GM19397 (cell line): ENCODE data around the gene RIC1.
"Not testable (repeated sequence)": the region's sequence is repeated elsewhere in the genome, so short reads cannot be mapped to it uniquely, and the experiment has no call there.

Experiments used
- ATAC-seq: cut with Tn5 transposase; IDR thresholded peaks from one replicate; pipeline ENCODE4 v1.9.1; 2021; ENCODE audit warnings: mild to moderate bottlenecking, moderate library complexity; ENCODE audit not compliant: unreplicated experiment

RIC1 gene

DNA sequence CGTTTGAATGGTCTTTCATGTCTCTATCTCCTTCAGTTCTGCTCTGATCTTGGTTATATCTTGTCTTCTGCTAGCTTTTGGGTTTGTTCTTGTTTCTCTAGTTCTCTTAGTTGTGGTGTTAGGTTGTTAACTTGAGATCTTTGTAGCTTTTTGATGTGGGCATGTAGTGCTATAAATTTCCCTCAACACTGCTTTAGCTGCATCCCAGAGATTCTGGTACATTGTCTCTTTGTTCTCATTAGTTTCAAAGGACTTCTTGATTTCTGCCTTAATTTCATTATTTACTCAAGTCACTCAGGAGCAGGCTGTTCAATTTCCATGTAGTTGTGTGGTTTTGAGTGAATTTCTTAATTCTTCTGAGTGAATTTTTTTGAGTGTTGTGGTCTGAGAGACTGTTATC lies 33.9 kb downstream of the RIC1 start:
- ATAC-seq = not testable (repeated sequence)

DNA sequence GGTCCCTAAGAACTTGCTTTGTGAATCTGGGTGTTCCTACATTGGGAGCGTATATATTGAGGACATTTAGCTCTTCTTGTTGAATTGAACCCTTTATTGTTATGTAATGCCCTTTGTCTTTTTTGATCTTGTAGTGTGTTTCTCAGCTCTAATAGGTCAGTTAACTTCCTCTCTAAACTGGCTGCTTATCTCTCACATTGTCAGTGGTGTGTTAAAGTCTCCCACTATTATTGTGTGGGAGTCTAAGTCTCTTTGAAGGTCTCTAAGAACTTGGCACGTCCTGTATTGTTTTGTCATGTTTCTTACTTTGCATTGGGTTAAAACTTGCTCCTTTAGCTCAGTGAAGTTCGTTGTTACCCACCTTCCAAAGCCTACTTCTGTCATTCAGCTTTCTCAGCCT lies 36.2 kb downstream of the RIC1 start:
- no peak for ATAC-seq

- ATAC-seq = no peak
These were observed 38.5 kb downstream of the RIC1 start for GRCh38 chr9:5667391-5667790.

- no peak for ATAC-seq
These were observed 41.2 kb downstream of the RIC1 start for GRCh38 chr9:5670079-5670478.

DNA sequence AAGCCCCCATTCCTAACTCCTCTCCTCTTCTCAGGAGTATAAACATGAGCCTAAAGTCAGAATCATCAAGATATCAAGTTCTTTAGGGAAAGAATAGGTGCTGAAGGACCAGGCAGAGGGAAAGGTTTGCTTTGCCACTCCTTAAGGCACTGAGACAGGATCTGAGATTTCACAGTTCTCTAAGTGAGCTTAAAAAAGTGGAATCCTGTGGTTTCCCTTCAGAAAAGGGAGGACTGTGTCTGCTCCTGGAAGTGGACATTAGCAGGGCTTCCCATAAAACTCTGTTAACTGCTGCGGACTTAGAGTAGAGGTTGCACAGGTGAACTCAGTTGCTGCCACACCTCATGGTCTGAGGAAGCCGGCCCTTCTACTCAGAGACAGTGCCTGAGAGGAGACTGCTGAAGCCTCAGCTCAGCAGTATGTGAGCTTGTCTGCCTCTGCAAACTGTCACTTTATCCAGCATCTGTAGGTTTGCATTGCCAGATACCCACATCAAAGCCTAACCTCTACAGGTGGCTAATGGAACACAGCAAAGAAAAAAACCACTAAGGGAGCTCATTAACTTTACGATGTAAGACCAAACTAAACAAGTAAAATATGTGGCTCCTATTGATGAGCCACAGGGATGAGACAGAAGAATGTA lies 42.9 kb downstream of the RIC1 start:
- no peak for ATAC-seq

DNA sequence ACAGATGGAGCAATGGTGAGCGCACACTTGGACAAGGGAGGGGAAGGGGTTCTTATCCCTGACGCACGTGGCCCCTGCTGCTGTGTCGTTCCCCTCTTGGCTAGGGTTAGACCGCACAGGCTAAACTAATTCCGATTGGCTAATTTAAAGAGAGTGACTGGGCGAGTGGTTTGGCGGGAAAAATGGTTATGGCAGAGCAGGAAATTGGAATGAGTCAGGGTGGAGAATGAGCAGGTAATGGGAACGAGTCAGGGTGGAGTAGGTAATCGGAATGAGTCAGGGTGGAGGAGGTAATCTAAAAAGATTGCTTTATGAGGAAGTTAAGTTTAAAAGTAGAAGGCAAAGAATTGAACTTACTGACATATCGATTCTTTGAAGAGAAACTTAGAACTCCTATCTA lies 46.1 kb downstream of the RIC1 start:
- ATAC-seq = not testable (repeated sequence)

GRCh38 chr9:5683591-5683990 lies 54.7 kb downstream of the RIC1 start:
- ATAC-seq = not testable (repeated sequence)

GRCh38 chr9:5684101-5684500 lies 55.2 kb downstream of the RIC1 start:
- no peak for ATAC-seq

DNA sequence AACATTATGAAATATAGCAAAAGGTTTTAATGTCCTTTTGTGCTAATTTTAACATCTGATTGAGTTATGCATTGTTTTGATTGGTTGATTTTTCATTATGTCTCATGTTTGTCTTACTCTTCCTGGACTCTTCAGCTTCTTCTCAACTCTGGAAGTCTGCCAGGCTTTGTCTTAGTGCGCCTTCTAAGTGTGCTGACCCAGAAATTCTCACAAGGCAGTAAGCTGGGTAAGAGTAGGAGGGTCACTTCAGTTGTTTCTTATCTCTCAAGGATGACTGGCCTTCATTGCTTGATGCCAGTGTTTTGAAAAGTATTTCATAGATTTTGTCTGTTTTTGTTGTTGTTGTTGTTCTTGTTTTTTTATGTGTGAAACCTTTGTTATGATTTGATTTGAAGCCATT lies 59.2 kb downstream of the RIC1 start:
- ATAC-seq = no peak

- no peak for ATAC-seq
These were observed 61.4 kb downstream of the RIC1 start for GRCh38 chr9:5690278-5690677.

GRCh38 chr9:5695860-5696259 lies 67.0 kb downstream of the RIC1 start:
- no peak for ATAC-seq

DNA sequence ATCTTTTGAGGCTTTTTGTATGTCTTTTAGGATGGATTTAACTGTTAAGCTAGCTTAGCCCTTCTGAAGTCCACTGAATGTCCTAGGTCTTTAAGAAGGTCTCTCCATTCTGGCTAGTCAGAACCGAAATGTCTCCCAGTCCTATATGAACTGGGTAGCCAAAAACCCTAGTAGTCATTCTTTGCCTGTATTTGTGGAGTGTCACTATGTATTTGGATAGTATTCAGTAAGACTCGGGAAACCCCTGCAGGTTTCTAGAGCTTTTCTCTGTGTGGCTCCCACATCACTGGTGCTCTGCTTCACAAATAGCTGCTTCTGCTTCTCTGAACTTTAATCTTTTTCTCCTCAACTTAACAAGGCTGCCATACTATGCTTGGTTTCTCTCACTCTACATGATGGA lies 68.0 kb downstream of the RIC1 start:
- ATAC-seq = no peak

DNA sequence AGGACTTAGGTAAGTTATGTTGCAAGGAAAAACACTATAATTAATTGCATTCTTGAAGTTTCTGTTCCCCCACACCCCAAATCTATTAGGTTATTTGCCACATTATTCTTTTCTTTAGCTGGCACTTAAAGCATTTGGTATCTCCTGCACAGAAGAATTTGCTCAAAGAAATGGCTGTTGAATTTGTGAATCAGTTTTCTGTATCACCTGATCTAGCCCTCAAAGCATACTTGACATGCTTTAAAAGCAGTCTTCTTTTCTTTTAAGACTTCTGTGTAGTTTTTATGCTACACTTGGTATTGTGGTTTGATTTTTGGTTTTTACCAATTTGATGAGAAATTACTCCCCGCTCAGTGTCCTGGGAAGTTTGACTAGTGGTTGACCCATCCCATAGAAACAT lies 69.1 kb downstream of the RIC1 start:
- ATAC-seq = no peak

DNA sequence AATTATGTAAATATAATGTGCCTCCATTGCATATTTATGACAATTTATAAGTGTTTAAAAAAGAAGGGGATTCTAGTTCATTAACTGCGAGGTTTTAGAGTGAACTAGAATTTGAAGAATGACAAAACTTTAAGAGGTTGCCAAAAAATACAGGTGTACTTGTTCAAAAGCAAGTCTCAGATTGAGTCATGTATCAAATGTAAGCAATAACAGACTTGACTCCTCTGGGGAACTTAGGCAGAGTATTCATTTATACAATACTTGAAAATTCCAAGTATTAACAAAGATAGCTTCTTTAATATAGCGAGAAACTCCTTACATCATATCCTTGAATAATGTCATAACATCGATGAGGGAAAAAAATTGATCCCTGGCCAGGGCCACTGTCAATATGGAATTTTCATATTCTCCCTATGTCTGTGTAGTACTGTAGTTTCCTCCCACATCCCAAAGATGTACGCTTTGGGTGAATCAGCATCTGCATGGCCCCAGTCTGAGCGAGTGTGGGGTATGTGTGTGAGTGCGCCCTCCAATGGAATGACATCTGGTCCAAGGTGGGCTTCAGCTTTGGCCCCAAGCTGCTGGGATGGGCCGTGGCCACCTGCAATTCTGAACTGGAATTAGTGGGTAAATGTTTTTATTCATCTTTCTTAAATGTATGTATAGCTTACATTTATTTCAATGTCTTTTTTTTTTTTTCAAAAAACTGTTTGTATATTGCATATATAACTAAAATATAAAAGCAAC lies 70.1 kb downstream of the RIC1 start:
- no peak for ATAC-seq

DNA sequence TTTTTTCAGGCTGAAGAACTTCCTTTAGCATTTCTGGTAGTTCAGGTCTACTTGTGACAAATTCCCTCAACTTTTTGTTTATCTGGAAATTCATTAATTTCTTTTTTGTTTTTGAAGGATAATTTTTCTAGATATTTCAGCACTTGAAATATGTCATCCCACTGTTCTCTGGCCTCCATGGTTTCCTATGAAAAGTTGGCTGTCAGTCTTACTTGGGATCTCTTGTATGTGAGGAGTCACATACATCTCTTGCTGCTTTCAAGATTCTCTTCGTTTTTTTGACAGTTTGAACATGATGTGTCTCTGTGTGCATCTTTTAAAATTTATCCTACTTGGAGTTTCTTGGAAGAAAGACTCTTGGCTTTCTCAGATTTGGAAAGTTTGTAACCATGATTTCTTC lies 79.5 kb downstream of the RIC1 start:
- no peak for ATAC-seq

DNA sequence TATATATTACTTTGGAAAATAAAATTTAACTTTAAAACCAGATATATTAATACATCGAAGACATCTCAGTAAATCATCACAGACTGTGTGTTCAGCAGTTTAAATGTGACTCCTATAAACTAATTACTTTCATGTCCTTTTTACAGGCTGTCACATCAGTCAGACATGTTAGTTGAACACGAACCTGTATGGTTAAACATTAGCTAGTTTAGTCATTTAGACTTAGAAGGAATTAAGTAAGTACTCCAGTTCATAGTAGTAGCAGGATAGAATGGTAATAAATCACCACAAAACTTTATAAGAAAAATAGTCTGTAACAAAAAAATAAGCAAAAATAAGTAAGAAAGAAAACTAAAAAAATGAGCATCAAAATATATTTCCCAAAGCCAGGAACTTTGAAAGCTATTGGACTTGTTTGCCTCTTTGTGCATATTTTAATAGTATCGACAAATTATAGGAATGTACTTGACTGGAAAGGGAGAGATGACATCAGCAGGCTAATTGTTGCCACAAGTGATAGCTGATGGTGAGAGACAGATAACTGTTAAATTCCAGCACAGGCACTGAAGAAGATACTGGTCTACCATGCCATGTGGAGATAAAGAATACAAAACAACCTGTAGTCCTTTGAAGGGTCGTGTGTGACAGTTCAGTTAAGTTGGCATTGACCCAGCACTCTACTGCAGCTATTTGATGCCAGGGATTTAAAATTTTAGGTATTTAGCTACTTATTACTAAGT lies 83.9 kb downstream of the RIC1 start:
- ATAC-seq = no peak

DNA sequence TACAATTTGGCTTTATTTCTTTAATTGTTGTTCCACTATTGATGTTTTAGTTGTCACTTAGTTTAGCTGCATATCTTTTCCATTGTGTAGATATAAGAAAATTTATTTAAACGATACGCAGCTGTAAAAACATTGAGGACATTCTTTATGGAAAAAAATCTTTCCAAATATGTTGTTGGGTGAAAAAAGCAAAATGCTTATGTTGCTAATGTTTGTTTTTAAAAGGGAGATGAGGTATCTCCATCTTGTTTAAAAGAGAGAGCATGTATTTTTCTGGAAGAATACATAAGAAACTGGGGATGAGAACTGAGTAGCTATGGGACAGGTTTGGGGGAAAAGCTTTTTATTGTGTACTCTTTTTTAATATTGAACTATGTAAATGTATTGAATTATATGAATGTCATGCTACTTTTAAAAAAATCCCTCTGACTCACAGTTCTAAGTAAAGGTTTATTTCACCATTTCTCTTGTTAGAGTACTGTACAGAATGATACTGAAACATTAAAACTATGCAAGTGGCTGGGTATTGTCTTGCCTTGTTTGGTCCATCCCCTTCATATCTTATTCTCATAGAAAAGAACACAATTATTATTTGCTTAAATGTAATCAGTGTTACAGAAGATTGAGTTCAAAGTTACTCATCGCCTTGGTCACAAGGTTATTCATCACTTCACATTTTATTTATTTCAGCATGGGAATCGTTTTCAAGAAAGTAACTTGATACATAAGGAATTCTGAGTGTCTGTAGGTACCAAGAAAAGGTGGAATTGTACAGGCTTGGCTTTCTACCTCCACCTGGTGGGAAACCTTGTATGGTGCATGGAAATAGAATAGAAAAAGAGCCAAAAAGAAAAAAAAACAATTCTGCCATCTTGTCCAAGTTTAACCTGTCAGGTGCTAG lies 85.8 kb downstream of the RIC1 start:
- ATAC-seq = no peak

DNA sequence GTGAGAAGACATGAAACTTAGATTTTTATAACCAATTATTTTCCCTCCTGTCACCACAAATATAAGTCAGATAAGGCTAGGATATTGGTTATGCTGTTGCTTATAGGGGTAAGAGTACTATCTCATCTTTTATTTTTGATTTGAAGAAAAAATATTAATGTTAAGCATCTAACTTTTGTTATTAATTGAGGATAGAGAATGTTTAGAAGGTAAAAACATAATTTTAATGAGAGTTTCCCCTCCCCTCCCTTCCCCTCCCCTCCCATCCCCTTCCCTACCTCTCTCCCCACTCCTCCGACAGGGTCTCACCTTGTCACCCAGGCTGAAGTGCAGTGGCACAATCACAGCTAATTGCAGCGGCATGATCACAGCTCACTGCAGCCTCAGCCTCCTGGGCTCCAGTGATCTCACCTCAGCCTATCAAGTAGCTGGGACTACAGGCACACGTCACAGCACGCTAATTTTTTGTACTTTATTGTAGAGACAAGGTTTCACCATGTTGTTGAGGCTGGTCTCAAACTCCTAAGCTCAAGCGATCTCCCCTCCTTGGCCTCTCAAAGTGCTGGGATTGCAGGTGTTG lies 86.7 kb downstream of the RIC1 start:
- no peak for ATAC-seq

- ATAC-seq = not testable (repeated sequence)
These were observed 88.5 kb downstream of the RIC1 start for GRCh38 chr9:5717434-5717833.

DNA sequence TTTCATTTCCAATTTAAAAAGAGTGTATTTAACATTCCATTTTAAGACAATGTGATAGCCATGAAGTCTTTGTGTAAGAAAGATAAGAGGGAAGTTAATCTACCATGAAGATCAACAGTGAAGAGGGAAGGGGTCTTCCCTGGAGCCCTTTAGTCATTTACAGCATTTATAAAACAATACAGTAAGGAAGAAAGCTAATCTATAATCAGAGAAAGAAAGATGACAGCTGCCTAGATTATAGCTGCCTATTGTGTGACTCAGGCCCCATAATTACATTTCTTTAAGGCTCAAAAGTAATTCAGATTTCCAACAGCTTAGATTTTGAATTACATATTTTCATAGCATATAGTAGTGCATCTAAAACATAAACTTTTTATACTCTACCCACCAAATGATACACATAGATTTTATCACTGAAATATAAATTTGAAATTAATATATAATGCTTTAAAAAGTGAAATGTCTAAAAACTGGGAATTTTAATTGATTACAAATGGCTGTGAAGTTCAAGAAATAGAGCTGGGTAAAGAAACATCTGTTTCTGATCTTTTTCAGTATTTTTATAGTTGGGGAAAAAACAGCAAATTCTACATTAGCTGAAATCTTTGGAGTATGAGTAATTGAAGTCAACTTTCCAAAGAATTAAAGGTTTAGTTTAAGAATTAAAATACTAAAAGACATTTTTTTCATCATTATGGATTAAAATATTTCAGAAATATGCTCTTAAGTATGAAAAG lies 89.6 kb downstream of the RIC1 start:
- no peak for ATAC-seq
